Measurements from ENCODE around the gene DNAJB6.

The DNAJB6 gene

DNA sequence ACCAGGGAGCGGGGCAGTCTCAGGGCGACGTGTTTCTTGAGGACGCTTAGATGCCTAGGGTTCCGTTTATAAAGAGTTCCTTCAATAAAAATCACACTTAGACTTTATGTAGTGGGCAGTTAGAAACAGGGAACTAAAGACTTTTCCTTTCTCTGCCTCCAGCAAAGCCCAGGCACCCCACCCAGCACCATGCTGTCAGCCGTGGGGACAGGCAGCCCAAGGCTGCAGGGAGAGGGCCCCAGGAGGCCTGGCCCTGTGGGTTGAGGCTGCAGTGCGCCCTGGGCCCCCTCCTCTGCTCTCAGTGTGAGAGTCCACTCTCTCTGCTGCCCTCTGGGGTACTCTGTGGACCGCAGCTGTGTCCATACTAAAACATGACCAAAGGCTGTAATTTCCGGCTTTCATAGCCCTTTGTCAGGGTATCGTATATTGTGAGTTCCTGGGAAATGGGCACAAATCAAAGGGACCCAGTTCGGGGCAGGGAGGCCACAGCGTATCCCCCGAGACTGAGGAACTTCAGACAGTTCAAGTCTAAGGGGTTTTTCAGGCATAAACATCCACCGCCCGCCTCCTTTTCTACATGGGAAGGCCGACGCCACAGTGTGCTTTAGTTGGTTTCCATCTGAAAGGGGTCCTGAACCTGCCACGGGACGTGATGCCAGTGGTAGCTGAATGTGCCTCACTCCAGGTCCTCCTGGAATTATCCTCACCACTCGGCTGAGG, 59.7 kb downstream of the DNAJB6 start:
- DNase-seq: no peak

DNA sequence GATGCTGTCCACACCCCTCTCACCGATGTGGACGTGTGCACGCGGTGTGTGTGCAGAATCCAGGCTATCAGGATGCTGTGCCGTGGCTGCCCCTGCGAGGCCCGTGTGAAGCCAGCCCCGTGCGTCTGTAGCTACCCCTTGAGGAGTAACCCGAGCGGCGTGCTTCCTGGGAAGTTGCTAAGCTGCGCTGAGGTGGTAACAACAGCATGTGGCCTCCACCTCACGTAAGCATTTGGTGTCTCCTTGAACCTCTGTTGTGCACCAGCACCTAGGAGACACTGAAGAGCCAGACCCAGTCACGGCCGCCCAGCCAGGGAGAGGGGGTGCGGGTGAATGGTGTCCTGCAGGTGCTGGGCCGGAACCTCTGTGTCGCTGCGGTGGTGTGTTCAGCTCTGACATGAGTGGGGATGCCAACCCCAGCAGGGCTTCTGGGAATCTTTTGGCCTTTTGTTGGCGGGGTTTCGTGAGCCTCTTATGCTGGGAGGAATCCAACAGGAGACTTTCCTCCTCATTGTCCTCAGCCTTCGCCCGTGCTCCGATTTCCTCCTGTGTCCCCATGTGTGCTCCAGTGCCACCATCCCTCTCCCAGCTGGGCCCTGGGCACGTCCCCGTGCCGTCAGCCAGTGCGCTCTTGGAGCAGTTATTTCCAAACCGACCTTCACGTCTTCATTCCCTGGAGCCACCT, 60.4 kb downstream of the DNAJB6 start:
- DNase-seq: no peak

DNA sequence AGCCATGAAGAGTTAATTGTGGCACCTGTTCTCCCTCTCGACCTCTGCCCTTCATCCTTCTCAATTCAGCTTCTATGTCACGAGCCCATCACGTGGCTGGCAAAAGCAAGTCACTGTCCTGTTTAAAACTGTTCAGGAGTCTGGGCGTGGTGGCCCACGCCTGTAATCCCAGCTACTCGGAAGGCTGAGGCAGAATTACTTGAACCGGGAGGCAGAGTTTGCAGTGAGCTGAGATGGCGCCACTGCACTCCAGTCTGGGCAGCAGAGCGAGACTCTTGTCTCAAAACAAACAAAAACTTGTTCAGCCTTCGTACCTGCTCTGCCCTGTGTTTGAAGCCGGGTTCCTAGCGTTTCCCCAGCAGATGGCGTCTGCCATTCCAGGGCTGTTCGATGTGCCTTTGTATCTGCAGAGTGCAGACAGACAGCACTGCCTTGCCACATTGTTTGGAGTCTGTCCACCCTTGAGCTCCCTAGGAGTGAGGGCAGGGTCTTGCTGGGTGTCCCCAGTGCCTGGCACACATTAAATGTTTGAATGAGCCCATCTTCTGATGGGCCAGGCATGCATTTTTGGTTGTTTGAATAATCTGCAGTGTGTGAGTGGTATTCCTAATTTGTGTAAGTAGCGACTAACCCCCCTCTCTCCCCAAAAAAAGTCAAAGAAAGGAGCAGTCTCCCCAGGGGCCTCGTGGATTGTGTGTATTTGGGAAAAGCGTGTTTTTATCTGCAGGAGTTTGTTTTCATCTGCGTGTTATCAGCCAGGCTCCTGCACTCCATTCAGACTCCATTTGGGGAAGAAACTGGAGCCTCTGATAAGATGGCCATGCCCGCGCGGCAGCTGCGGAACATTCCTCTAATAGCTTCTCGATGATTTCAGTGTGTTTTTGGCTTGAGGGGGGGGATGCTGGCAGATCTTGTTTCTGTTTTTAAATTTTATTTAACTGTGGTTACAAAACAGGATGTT, 61.2 kb downstream of the DNAJB6 start:
- peak; percentile 78 for DNase-seq

DNA sequence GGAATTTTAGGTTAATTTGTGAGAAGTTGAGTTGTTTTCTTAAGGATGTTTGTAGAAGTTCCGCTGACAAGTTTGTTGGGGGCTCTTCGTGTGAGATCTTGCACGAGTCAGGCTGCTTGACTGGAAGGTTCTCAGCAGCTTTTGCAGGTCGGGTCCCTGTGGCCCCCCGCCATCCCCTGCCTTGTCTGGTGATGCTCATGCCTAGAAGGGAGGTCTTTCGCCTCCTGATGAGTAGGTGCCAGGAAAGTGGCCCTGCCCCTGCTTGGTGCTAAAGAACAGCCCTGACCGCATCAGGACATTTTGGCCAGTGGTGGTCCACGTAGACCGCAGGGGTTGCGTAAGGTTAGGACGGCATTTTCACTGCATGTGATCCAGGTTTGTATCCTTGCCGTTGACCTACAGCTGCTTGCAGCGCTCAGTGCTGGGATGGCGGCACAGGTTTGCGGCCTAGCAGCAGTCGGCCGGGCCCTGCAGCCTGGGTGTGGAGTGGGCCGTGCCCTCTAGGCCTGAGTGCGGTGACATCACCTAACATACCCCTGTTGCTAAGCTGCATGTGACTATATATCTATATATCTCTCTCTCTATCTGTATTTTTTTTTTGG, 62.4 kb downstream of the DNAJB6 start:
- no peak for DNase-seq

DNA sequence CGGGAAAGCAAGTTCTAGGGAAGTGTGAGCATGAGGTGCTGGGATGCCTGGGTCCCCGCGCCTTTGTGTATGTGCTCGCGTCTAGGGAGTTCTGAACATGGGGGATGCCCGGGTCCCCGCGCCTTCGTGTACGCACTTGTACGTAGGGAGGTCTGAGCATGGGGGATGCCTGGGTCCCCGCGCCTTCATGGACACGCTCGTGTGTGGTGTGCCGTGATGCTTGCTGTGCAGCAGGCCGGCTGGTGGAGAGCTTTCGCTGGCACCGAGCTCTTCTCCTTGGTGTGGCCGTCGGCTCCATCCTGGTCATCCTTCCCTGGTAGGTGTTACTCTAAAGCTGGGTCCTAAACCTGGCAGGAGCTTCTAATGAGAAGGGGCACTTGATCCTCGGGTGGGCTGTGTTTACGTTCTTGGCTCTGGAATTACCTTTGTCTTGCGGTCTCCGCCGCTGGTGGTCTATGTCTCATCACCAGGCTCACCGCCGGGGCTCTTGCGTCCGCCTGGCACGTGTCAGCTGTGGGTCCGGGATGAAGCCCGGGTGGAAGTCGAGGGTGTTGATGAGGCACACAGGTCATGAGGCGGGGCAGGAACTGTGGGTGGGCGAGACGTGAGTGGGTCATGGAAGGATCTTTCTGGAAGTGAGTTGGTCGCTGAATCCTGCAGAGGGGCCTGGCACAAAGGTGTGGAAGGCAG, 63.5 kb downstream of the DNAJB6 start:
- no peak for DNase-seq

DNA sequence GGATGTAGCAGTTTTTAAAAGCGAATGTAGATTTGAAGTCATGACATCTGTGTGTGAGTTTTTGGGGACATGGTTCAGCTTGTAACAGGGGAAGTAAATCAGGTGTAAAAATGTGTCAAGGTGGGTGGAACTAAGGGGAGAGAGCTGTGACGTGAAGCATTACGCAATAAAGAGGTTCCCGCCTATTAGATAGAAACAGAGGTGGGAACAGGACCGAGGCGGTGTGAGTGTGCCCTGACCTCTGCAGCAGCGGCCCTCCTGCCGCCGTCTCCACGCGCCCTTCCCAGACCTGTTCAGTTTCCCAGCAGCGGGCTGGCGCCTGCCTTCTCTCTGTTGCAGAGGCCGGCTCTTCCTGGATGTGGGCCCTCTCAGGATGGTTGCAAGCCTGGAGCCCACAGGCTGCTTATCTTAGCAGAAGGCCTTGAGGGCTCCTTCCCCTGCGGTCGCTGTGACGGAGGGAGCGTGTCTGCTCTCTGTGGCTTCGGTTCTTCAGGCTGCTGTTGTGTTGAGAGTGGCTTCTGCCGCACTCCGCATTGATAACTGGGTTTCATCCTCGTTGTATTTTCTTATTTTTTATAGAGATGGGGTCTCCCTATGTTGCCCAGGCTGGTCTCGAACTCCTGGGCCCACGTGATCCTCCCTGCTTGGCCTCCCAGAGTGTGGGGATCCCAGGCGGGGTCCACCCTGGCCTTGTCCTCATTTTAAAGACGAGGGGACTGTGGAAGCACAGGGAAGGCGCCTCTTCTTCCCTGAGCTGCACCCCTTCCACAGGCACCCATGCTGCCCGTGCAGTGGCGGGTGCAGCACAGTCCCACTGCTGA, 65.0 kb downstream of the DNAJB6 start:
- DNase-seq: no peak

DNA sequence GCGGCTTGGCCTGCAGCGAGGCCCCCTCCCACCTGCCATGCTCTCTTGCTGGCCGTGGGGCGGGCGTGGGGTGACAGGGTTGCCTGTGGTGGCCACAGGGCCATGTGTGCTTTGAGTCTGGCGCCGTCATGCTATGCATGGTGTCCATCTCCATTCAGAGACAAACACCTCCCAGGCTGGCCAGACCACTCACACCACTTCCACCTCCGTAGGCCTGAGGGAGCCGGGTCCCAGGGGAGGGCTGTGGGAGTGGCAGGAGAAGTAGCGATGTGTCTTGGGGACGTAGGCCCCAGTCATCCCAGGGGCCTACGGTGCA, 65.5 kb downstream of the DNAJB6 start:
- no peak for DNase-seq

DNA sequence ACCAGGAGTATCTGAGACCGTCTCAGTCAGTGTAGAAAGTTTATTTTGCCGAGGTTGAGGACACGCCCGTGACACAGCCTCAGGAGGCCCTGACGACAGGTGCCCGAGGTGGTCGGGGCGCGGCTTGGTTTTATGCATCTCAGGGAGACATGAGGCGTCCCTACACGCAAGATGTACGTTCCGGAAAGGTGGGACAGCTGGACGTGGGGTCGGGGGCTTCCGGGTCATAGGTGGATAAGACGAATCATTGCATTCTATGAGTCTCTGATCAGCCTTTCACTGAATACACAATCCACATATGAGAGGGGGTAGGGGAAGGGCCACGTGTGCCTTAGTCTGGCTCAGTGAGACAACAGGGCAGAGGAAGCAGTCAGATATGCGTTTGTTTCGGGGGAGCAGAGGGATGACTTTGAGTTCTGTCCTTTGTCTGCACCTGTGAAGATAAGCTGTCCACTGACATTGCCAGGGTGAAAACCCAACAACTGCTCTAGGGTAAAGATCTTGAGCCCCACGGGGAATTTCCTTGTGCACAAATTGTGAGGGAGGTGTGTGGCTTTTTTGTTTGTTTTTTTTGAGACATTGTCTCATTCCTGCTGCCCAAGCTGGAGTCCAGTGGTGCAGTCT, 66.2 kb downstream of the DNAJB6 start:
- DNase-seq: no peak

DNA sequence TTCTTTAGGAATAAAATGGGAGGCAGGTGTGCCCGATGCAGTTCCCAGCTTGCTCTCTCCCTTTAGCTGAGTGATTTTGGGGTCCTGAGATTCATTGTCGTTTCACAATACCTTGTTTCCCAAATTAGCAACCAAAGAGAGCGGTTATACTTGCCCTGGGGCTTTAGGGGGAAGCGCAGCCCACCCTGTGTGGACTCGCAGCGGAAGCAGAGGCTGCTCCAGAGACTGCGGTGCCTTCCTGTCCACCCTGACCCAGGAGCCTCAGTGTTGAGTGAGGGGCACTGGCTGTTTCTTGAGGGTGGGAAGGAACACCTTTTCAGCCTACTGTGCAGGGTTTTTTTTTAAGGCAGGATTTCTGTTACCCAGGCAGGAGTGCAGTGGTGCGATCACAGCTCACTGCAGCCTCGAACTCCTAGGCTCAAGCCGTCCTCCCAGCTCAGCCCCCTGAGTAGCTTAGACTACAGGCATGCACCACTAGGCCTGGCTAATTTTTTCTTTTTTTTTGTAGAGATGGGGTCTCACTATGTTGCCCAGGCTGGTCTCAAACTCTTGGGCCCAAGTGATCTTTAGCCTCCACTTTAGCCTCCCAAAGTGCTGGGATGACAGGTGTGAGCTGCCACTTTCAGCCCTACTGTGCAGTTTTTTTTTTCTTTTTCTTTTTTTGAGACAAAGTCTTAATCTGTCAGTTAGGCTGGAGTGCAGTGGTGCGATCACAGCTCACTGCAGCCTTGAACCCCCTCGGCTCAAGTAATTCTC, 67.0 kb downstream of the DNAJB6 start:
- no peak for DNase-seq

GRCh38 chr7:157404845-157405481, 68.2 kb downstream of the DNAJB6 start:
- DNase-seq: peak; percentile 74

- no peak for DNase-seq
Observed at GRCh38 chr7:157405501-157405900, 68.7 kb downstream of the DNAJB6 start.

DNA sequence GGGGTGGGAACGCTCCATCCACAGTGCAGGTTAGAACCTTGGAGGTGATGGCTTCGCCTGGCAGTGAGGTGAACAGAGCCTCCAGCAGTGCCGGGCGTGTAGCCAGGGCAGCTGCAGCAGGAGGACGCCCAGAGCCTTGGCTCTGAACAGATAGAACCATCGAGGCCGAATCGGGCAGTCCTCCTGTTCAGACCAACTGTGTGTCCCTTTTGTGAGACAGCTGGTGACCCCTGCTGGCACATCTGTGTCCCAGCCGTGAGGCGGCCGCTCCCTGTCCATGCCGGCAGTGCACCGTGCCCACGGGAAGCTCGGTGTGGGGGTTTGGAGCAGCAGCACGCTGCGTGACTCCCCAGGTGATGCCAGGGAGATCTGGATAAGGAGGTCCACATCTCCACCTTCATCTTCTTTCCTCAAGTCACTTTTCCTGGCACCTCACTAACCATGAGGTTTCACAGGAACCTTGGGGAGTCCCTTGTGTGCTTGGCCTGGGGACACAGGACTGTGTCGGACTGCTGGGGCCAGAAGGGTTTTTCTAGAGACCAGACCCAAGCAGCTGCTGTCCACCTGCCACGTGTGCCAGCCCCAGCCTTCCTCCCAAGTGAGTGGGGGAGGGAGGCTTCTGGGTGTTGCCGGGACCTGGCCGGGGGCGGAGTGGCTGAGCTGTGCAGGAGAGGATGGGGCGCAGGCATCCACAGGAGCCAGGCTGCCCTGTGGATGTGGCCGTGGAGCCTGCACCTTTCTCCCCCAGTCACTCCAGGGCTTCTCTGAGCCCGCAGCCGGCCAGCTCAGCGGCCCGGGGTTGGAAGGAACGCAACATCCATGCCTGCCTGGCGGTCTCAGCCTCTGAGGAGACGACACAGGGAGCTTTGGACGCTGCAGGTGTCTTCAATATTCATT, 69.4 kb downstream of the DNAJB6 start:
- no peak for DNase-seq

DNA sequence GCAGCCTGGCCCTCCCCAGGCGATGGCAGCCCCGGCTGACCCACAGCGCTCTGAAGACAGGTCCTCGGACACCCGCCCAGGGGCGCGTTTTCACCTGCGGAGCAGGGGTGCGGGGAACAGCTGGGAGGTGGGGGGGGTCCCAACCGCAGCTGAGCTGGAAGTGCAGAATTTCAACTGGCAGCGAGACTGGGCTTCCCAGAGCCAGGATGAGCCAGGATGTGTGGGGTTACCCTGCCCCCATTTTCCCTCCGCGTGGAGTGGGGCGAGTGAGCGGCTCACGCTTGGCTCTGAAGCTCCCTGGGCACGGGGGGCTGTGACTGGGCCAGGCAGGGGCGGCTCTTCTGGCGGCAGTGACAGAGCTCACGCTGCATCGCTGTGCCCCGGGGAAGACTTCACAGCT, 70.2 kb downstream of the DNAJB6 start:
- no peak for DNase-seq

DNA sequence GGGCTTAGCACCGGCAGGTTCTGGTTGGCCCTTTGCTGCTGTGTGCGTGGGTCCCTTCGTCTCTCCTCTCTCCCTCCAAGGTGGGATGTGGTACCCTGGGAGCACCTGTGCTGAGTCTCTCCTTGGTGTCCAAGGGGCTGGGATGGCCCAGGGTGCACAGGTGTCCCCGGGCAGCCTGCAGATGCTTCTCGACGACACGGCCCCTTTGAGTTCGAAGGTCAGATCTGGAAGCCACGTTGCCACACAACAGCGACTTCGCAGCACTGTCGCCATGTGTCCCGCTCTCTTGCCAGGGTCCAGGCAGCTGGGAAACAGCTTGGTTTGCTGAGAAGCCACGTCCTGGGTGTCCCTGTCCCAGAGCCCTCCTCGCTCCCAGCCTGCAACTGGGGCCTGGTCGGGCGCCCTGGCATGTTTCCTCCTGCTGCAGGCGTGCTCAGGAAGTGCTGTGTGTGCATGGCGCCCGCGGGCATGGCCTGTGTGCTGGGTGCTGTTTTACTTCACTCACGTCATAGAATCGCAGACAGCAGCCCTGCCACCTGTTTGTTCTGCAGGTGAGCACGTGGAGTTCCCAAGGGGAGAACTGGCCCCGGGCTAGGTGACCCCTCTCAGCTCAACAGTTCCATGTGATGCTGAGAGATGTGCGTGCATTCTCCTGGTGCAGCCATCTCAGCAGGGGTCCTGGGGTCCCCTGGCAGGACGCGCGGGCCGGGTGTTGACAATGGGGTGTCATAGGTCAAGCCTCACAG, 70.9 kb downstream of the DNAJB6 start:
- DNase-seq: no peak

DNA sequence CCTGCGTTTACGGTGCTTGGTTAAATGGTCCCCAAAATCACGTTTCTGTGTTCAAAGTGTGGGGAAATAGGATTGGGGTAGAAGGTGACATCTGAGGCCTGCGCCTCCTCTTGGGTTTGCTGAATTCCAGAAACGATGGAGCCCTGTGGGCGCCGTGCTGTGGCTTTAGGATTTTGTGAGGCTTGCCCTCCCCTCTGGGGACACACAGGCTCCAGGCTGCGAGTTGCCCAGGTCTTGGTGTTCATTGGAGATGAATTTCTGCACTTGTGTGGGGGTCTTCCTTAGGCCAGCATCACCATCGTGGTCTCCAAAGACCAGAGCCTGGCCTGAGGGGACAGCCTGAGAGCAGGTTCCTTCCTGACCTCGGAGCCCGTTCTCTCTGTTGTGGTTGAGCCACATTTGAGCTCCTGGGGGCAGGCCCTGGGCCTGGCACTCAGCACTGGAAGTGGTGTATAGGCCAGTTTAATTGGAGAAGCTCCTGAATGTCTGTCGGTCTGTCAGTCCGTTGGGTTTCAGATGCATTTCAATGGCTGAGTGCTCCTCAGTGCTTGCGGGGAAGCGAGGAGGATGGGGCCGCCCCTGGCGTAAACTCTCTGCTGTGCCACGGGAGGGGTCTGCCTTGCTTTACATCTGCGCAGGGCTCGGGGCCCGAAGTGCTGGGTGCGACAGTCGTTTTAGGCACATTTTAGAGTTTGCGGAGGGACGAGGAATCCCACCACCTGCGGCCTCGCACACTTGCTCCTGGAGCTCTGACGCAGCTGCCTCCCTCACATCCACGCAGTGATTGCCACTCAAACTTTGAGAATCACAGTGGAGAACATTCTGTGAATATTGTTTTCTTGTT, 71.7 kb downstream of the DNAJB6 start:
- DNase-seq: no peak

DNA sequence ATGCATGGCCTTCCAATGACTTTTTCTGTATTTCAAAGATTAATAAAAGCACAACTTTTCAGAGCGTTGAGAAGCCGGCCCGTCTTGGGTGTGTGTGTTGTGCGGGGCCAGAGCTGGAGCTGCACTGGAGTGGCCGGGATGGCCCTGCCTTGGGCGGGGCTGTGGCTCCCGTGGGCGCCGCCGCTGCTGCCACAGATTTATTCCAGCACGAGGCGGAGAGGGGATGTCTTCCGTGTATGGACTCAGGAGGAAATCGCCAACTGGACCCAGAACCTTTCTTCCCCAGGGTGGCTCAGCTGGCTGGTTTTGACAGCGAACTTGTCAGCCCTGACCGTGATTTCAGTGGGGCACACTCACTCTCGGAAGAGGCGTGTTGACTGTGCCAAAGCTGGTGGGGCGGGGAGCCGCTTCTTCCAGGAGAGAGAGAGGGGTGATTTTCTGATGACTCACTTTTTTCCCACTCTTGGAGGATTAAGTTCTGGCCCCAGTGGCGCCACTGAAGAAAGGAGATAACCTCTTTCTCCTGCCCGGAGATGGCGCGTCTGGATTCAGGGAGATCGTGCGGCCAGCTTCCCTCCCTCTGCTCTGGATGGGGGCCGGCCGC, 72.4 kb downstream of the DNAJB6 start:
- DNase-seq: no peak
